Measurements from ENCODE around the gene HSP90B1.

The HSP90B1 gene

DNA sequence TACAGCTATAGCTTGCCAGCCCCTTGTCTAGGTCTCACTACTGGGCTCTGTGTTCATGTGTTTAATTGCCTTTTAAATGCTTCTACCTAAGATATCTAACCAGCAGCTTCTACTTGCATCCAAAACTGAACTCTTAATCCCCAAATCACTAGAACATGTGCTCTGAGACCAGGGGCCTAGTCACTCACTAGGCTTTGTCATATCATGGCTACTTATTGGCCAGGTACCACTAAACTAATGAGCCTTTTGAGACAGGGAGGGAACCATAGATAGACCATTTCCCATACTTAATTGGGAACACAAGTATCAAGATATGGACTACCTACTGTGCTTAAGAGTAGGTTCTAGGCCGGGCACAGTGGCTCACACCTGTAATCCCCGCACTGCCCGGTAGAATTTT lies 6.5 kb downstream of the HSP90B1 start:
- Histone ChIP-seq H3K4me1 (ENCODE audit: control insufficient read depth, insufficient read depth, low read depth, low read length) (peaks cover 4% of the 10 kb centered on the region), H3K14ac (ENCODE audit: low read length in 2 of 2) (no peak overlapping the region), H2BK15ac (ENCODE audit: low read depth, poor library complexity, severe bottlenecking) (no peak overlapping the region), H3K4me2 (ENCODE audit: low read length, poor library complexity, severe bottlenecking) (no peak overlapping the region), H3K4ac (ENCODE audit: low read depth in 1 of 2, low read length in 2 of 2) (no peak overlapping the region), H3K18ac (ENCODE audit: low read depth in 1 of 2, low read length in 2 of 2) (no peak overlapping the region), H2AK5ac (ENCODE audit: low read length, severe bottlenecking) (no peak overlapping the region), H4K91ac (ENCODE audit: low read length) (no peak overlapping the region), H4K8ac (ENCODE audit: low read length) (no peak overlapping the region), H3K23ac (ENCODE audit: low read length in 2 of 2) (no peak overlapping the region), H3K27me3 (ENCODE audit: control insufficient read depth in 1 of 2, insufficient read depth in 1 of 2, low read length in 2 of 2) (no peaks in the 10 kb centered on the region), H3K27ac (ENCODE audit: low read length, poor library complexity, severe bottlenecking) (no peak overlapping the region), H2AFZ (ENCODE audit: low read depth, low read length) (no peak overlapping the region), H2BK12ac (ENCODE audit: low read length in 2 of 2) (no peak overlapping the region), H2BK5ac (ENCODE audit: low read depth, low read length, poor library complexity, severe bottlenecking) (no peak overlapping the region), H3K9ac (ENCODE audit: low read length) (no peak overlapping the region), H2BK120ac (ENCODE audit: low read depth, low read length) (no peak overlapping the region), H3K9me3 (ENCODE audit: control insufficient read depth, low read length) (no peaks in the 10 kb centered on the region), H3K79me1 (replicated peaks; ENCODE audit: low read length, poor library complexity, severe bottlenecking) (peaks cover 9% of the 10 kb centered on the region), H3K36me3 (ENCODE audit: control insufficient read depth in 1 of 2, insufficient read depth in 2 of 2, low read depth in 1 of 2, low read length in 2 of 2) (peaks cover 19 to 93% of the 10 kb centered on the region in 2 experiments), H3K4me3 (ENCODE audit: insufficient read depth in 1 of 2, low read depth in 1 of 2, low read length in 2 of 2) (no peak overlapping the region)
- DNase-seq = no peak
- WGBS = 100% methylated on average over 2 of the region's 3 CpGs

DNA sequence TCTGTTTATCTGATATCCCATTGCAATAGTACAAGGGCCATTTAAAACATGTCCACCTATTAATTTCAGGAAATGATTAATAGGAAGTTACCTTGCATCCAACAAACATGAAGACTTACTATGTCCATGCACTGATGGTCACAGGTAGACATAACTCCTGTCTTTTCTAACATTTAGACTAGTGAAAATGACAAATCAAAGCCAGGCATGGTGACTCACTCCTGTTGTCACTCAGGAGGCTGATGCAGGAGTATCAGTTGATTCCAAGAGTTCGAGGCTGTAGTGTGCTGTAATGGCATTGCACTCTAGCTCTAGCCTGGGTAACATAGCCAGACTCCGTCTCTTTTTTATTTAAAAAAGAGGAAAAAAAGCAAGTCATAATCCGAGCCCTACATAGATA lies 14.8 kb downstream of the HSP90B1 start:
- H4K91ac ChIP-seq (ENCODE audit: low read length) = no peak overlapping the region
- 93% methylated on average over 3 of the region's 3 CpGs for WGBS
- H2BK15ac ChIP-seq (ENCODE audit: low read depth, poor library complexity, severe bottlenecking) = no peak overlapping the region
- DNase-seq = no peak
- H3K18ac ChIP-seq (ENCODE audit: low read depth in 1 of 2, low read length in 2 of 2) = no peak overlapping the region
- no peak overlapping the region for H3K4ac ChIP-seq (ENCODE audit: low read depth in 1 of 2, low read length in 2 of 2)
- no peak overlapping the region for H3K23ac ChIP-seq (ENCODE audit: low read length in 2 of 2)
- no peaks in the 10 kb centered on the region for H3K4me1 ChIP-seq (ENCODE audit: control insufficient read depth, insufficient read depth, low read depth, low read length)
- no peaks in the 10 kb centered on the region for H3K9me3 ChIP-seq (ENCODE audit: control insufficient read depth, low read length)
- no peak overlapping the region for H3K14ac ChIP-seq (ENCODE audit: low read length in 2 of 2)
- peaks cover 4% of the 10 kb centered on the region for H3K79me1 ChIP-seq (replicated peaks; ENCODE audit: low read length, poor library complexity, severe bottlenecking)
- H3K36me3 ChIP-seq (ENCODE audit: control insufficient read depth in 1 of 2, insufficient read depth in 2 of 2, low read depth in 1 of 2, low read length in 2 of 2) = peaks cover 20 to 98% of the 10 kb centered on the region in 2 experiments
- no peak overlapping the region for H2BK5ac ChIP-seq (ENCODE audit: low read depth, low read length, poor library complexity, severe bottlenecking)
- H2AK5ac ChIP-seq (ENCODE audit: low read length, severe bottlenecking) = no peak overlapping the region
- H4K8ac ChIP-seq (ENCODE audit: low read length) = no peak overlapping the region
- no peak overlapping the region for H2BK120ac ChIP-seq (ENCODE audit: low read depth, low read length)
- no peak overlapping the region for H2BK12ac ChIP-seq (ENCODE audit: low read length in 2 of 2)
- H3K9ac ChIP-seq (ENCODE audit: low read length) = no peak overlapping the region
- no peak overlapping the region for H3K27ac ChIP-seq (ENCODE audit: low read length, poor library complexity, severe bottlenecking)
- H3K27me3 ChIP-seq (ENCODE audit: control insufficient read depth in 1 of 2, insufficient read depth in 1 of 2, low read length in 2 of 2) = no peaks in the 10 kb centered on the region
- no peak overlapping the region for H3K4me2 ChIP-seq (ENCODE audit: low read length, poor library complexity, severe bottlenecking)
- H3K4me3 ChIP-seq (ENCODE audit: insufficient read depth in 1 of 2, low read depth in 1 of 2, low read length in 2 of 2) = no peak overlapping the region
- H2AFZ ChIP-seq (ENCODE audit: low read depth, low read length) = no peak overlapping the region

DNA sequence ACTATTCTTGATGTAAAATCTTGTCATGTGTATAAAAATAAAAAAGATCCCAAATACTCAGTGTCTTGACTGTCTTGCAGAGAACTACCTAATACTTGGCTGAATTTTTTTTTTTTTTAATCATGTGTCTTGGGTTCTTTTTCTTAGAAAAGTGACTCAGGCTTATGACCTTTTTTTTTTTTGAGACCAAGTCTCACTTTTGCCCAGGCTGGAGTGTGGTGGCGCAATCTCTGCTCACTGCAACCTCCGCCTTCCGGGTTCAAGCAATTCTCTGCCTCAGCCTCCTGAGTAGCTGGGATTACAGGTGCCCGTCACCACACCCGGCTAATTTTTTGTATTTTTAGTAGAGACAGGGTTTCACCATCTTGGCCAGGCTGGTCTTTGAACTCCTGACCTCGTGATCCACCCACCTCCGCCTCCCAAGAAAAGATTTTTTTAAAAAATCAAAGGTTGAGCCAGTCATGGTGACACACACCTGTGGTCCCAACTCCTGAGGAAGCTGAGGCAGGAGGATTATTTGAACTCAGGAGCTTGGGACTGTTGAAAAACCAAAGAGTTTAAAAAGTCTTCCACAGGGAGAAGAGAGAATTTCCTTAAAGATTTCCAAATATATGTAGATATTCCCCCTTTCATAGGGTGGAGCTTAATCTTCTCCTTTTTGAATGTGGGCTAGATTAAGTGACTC lies 17.8 kb downstream of the HSP90B1 start:
- Histone ChIP-seq H2AFZ (ENCODE audit: low read depth, low read length) (no peak overlapping the region), H2BK120ac (ENCODE audit: low read depth, low read length) (no peak overlapping the region), H3K14ac (ENCODE audit: low read length in 2 of 2) (no peak overlapping the region), H3K9me3 (ENCODE audit: control insufficient read depth, low read length) (no peaks in the 10 kb centered on the region), H3K36me3 (ENCODE audit: control insufficient read depth in 1 of 2, insufficient read depth in 2 of 2, low read depth in 1 of 2, low read length in 2 of 2) (peaks cover 27 to 98% of the 10 kb centered on the region in 2 experiments), H3K27me3 (ENCODE audit: control insufficient read depth in 1 of 2, insufficient read depth in 1 of 2, low read length in 2 of 2) (no peaks in the 10 kb centered on the region), H3K9ac (ENCODE audit: low read length) (no peak overlapping the region), H2BK5ac (ENCODE audit: low read depth, low read length, poor library complexity, severe bottlenecking) (no peak overlapping the region), H2BK12ac (ENCODE audit: low read length in 2 of 2) (no peak overlapping the region), H3K18ac (ENCODE audit: low read depth in 1 of 2, low read length in 2 of 2) (no peak overlapping the region), H3K4me1 (ENCODE audit: control insufficient read depth, insufficient read depth, low read depth, low read length) (no peaks in the 10 kb centered on the region), H3K23ac (ENCODE audit: low read length in 2 of 2) (no peak overlapping the region), H4K91ac (ENCODE audit: low read length) (no peak overlapping the region), H3K4me2 (ENCODE audit: low read length, poor library complexity, severe bottlenecking) (no peak overlapping the region), H2BK15ac (ENCODE audit: low read depth, poor library complexity, severe bottlenecking) (no peak overlapping the region), H3K79me1 (replicated peaks; ENCODE audit: low read length, poor library complexity, severe bottlenecking) (peaks cover 8% of the 10 kb centered on the region), H4K8ac (ENCODE audit: low read length) (no peak overlapping the region), H2AK5ac (ENCODE audit: low read length, severe bottlenecking) (no peak overlapping the region), H3K4me3 (ENCODE audit: insufficient read depth in 1 of 2, low read depth in 1 of 2, low read length in 2 of 2) (no peak overlapping the region), H3K4ac (ENCODE audit: low read depth in 1 of 2, low read length in 2 of 2) (no peak overlapping the region), H3K27ac (ENCODE audit: low read length, poor library complexity, severe bottlenecking) (no peak overlapping the region)
- WGBS = 100% methylated on average over 5 of the region's 7 CpGs
- no peak for DNase-seq

DNA sequence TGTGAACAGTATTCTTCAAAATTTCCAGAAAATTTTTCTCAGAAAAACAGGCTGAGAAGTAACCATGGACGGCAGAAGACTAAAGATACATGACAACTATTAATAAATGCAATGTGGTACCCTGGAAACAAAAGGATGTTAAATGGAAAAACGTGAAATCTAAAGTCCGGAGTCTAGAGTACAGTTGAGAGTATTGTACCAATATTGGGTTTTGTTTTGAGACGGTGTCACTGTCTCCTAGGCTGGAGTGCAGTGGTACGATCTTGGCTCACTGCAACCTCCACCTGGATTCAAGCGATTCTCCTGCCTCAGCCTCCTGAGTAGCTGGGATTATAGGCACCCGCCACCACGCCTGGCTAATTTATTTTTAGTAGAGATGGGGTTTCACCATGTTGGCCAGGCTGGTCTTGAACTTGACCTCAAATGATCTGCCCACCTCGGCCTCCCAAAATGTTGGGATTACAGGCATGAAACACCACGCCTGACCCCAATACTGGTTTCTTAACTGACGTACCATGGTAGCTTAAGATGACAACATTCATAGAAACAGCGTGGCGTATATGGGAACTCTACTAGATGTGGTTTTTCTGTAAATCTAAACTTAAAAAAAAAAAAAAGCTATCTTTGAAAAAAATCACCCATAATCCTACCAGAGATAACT lies 18.7 kb downstream of the HSP90B1 start:
- Histone ChIP-seq H3K4me2 (ENCODE audit: low read length, poor library complexity, severe bottlenecking) (no peak overlapping the region), H3K9ac (ENCODE audit: low read length) (no peak overlapping the region), H3K9me3 (ENCODE audit: control insufficient read depth, low read length) (no peaks in the 10 kb centered on the region), H4K8ac (ENCODE audit: low read length) (no peak overlapping the region), H2AK5ac (ENCODE audit: low read length, severe bottlenecking) (no peak overlapping the region), H3K27ac (ENCODE audit: low read length, poor library complexity, severe bottlenecking) (no peak overlapping the region), H2BK15ac (ENCODE audit: low read depth, poor library complexity, severe bottlenecking) (no peak overlapping the region), H3K36me3 (ENCODE audit: control insufficient read depth in 1 of 2, insufficient read depth in 2 of 2, low read depth in 1 of 2, low read length in 2 of 2) (peaks cover 24 to 98% of the 10 kb centered on the region in 2 experiments), H2AFZ (ENCODE audit: low read depth, low read length) (no peak overlapping the region), H3K4me1 (ENCODE audit: control insufficient read depth, insufficient read depth, low read depth, low read length) (no peaks in the 10 kb centered on the region), H3K4ac (ENCODE audit: low read depth in 1 of 2, low read length in 2 of 2) (no peak overlapping the region), H4K91ac (ENCODE audit: low read length) (no peak overlapping the region), H2BK5ac (ENCODE audit: low read depth, low read length, poor library complexity, severe bottlenecking) (no peak overlapping the region), H2BK120ac (ENCODE audit: low read depth, low read length) (no peak overlapping the region), H3K23ac (ENCODE audit: low read length in 2 of 2) (no peak overlapping the region), H2BK12ac (ENCODE audit: low read length in 2 of 2) (no peak overlapping the region), H3K18ac (ENCODE audit: low read depth in 1 of 2, low read length in 2 of 2) (no peak overlapping the region), H3K14ac (ENCODE audit: low read length in 2 of 2) (no peak overlapping the region), H3K27me3 (ENCODE audit: control insufficient read depth in 1 of 2, insufficient read depth in 1 of 2, low read length in 2 of 2) (no peaks in the 10 kb centered on the region), H3K4me3 (ENCODE audit: insufficient read depth in 1 of 2, low read depth in 1 of 2, low read length in 2 of 2) (no peak overlapping the region), H3K79me1 (replicated peaks; ENCODE audit: low read length, poor library complexity, severe bottlenecking) (peaks cover 10% of the 10 kb centered on the region)
- DNase-seq = no peak
- WGBS = 97% methylated on average over 9 of the region's 13 CpGs

All from mesenchymal stem cell (in vitro differentiated cells and primary cell).